ENCODE data around the gene PRKCB. TPM values are rescaled to one million over a fixed set of nuclear protein-coding genes. Genes with fewer than 3 reads are reported as not detected.

PRKCB gene
- total and polyA plus RNA-seq, 2 of the 8 experiments (the other 6 are each of a cell fraction or from before 2014, with no cell fraction given): 7.1 to 12.1 TPM

DNA sequence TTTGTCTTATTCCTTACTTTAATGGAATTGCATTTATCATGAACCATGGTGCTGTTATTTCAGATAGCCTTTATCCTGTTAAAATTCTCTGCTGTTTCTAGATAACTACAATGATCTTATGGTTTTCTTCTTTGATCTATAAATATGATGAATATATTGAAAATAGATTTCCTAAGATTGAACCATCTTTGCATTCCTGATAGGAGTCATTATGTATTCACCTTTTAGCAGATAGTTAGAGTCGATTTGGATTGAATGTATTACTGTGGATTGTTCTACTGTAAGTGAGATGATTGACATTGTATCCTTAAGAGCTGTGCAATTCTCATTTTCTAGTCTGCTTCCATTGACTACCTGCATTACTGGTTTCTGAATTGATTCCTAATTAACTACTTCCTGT, 255.3 kb downstream of the PRKCB start (continued):
- TF ChIP-seq, protein P1, sequence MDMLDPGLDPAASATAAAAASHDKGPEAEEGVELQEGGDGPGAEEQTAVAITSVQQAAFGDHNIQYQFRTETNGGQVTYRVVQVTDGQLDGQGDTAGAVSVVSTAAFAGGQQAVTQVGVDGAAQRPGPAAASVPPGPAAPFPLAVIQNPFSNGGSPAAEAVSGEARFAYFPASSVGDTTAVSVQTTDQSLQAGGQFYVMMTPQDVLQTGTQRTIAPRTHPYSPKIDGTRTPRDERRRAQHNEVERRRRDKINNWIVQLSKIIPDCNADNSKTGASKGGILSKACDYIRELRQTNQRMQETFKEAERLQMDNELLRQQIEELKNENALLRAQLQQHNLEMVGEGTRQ (IDR thresholded peaks at IDR 0.05; ENCODE audit: low read length): no peak
- no peak for TF ChIP-seq E2F6 (IDR thresholded peaks at IDR 0.05)
- no peak for TF ChIP-seq SIN3A (conservative IDR thresholded peaks at IDR 0.05 in 1 of 2, IDR thresholded peaks at IDR 0.05 in 1 of 2; ENCODE audit: low read depth in 1 of 2, low read length in 2 of 2)
- no peak for TF ChIP-seq GTF2F1 (IDR thresholded peaks at IDR 0.05; ENCODE audit: borderline replicate concordance, low read depth, low read length)
- TF ChIP-seq RNF2 (IDR thresholded peaks at IDR 0.05; ENCODE audit: borderline replicate concordance, low read depth, low read length, missing control alignments, poor library complexity, severe bottlenecking): no peak
